Measurements from ENCODE around the gene YIF1A. TPM values are rescaled to one million over a fixed set of nuclear protein-coding genes. Genes with fewer than 3 reads are reported as not detected.
"Not testable (repeated sequence)": the region's sequence is repeated elsewhere in the genome, so short reads cannot be mapped to it uniquely, and the experiment has no call there.

YIF1A gene
- total RNA-seq, 1 donor from 2014 or later: 74.0 TPM

DNA sequence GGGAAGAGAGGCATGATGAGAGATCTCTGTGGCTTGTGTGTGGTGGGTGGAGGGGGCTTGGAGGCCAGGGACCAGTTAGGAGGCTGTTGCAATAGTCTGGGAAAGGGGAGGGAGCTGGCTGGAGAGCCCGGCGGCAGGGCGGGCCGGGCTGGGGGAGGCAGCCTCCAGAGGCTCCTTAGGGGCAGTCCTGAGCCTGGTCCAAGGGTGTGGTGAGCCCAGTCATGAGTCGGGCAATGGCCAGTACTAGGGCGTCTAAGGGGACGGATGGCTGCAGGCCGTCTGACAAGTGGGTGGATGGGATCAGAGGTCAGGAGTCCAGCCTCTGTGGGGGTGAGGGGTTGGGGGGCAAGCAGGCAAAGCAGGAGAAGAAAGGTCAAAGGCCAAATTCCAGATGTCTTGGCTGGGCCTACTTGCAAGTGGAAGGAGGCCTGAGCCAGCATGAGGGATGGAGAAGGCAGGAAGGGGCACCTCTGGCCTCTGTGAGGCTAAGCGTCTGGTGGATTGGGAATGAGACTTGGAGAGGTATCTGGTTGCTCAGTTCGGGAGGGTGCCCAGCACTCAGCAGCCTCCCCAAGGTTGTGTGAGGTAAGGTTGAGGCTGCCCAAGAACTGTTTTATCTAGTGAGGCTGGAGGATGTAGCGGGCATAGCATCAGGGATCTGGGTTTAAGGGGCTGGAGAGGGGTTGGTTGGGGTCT is 33.9 kb upstream of the YIF1A start:
- no peaks in the 10 kb centered on the region for H3K27me3 Mint-ChIP-seq (ENCODE audit: low read depth)
- peaks cover 6% of the 10 kb centered on the region for H3K9me3 Mint-ChIP-seq
- TF ChIP-seq, protein P1, sequence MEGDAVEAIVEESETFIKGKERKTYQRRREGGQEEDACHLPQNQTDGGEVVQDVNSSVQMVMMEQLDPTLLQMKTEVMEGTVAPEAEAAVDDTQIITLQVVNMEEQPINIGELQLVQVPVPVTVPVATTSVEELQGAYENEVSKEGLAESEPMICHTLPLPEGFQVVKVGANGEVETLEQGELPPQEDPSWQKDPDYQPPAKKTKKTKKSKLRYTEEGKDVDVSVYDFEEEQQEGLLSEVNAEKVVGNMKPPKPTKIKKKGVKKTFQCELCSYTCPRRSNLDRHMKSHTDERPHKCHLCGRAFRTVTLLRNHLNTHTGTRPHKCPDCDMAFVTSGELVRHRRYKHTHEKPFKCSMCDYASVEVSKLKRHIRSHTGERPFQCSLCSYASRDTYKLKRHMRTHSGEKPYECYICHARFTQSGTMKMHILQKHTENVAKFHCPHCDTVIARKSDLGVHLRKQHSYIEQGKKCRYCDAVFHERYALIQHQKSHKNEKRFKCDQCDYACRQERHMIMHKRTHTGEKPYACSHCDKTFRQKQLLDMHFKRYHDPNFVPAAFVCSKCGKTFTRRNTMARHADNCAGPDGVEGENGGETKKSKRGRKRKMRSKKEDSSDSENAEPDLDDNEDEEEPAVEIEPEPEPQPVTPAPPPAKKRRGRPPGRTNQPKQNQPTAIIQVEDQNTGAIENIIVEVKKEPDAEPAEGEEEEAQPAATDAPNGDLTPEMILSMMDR (IDR thresholded peaks at IDR 0.05; ENCODE audit: unreplicated experiment): no peak
- H3K4me3 Mint-ChIP-seq: no peak overlapping the region
- H3K27ac Mint-ChIP-seq: no peak overlapping the region
- no peak for DNase-seq (ENCODE audit: low spot score in 2 of 2, unreplicated experiment in 2 of 2)
- peaks cover 47% of the 10 kb centered on the region for H3K4me1 Mint-ChIP-seq
- no peaks in the 10 kb centered on the region for H3K36me3 Mint-ChIP-seq

DNA sequence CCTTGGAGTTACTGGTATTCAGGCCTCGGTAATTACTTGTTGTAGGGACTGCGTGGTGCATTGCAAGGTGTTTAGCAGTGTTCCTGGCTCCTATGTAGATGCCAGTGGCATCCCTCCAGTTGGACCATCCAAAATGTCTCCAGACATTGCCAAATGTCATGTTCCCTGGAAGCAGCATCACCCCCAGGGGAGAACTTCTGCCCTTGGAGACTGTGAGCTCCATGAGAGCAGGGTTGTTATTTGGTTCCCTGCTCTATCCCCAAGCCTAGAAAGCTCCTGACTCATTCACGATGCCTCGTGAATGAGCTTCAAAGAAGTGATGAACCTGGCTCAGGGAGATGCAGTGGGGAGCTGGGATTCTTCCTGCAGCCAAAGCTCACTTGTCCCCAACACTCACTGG is 32.7 kb upstream of the YIF1A start:
- TF ChIP-seq, protein P1 (IDR thresholded peaks at IDR 0.05; ENCODE audit: unreplicated experiment): no peak
- Mint-ChIP-seq H3K27ac (no peak overlapping the region), H3K4me3 (no peak overlapping the region), H3K9me3 (peaks cover 6% of the 10 kb centered on the region), H3K36me3 (no peaks in the 10 kb centered on the region), H3K4me1 (peaks cover 44% of the 10 kb centered on the region), H3K27me3 (ENCODE audit: low read depth) (no peaks in the 10 kb centered on the region)
- DNase-seq (ENCODE audit: low spot score in 2 of 2, unreplicated experiment in 2 of 2): no peak

- H3K9me3 Mint-ChIP-seq; H3K4me3 Mint-ChIP-seq; H3K36me3 Mint-ChIP-seq; H3K27me3 Mint-ChIP-seq (ENCODE audit: low read depth); H3K27ac Mint-ChIP-seq; DNase-seq (ENCODE audit: low spot score in 2 of 2, unreplicated experiment in 2 of 2): not testable (repeated sequence)
- peaks cover 44% of the 10 kb centered on the region for H3K4me1 Mint-ChIP-seq
Measured at GRCh38 chr11:66320748-66321147, 31.8 kb upstream of the YIF1A start.

DNA sequence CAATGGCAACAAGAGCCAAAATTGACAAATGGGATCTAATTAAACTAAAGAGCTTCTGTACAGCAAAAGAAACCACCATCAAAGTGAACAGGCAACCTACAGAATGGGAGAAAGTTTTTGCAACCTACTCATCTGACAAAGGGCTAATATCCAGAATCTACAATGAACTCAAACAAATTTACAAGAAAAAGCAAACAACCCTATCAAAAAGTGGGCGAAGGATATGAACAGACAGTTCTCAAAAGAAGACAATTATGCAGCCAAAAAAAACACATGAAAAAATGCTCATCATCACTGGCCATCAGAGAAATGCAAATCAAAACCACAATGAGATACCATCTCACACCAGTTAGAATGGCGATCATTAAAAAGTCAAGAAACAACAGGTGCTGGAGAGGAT is 31.3 kb upstream of the YIF1A start:
- H3K36me3 Mint-ChIP-seq; H3K4me3 Mint-ChIP-seq; H3K9me3 Mint-ChIP-seq; H3K27ac Mint-ChIP-seq; H3K27me3 Mint-ChIP-seq (ENCODE audit: low read depth); DNase-seq (ENCODE audit: low spot score in 2 of 2, unreplicated experiment in 2 of 2): not testable (repeated sequence)
- H3K4me1 Mint-ChIP-seq: peaks cover 44% of the 10 kb centered on the region

- H3K27me3 Mint-ChIP-seq (ENCODE audit: low read depth): no peaks in the 10 kb centered on the region
- H3K27ac Mint-ChIP-seq: peak overlapping the region; percentile 97
- TF ChIP-seq, protein P1 (IDR thresholded peaks at IDR 0.05; ENCODE audit: unreplicated experiment): no peak
- peaks cover 45% of the 10 kb centered on the region for H3K4me1 Mint-ChIP-seq
- H3K4me3 Mint-ChIP-seq: no peak overlapping the region
- no peak for DNase-seq (ENCODE audit: low spot score in 2 of 2, unreplicated experiment in 2 of 2)
- no peaks in the 10 kb centered on the region for H3K36me3 Mint-ChIP-seq
- H3K9me3 Mint-ChIP-seq: peaks cover 6% of the 10 kb centered on the region
Measured at GRCh38 chr11:66318600-66318970, 29.6 kb upstream of the YIF1A start.

- H3K27me3 Mint-ChIP-seq (ENCODE audit: low read depth): no peaks in the 10 kb centered on the region
- H3K36me3 Mint-ChIP-seq: no peaks in the 10 kb centered on the region
- peak overlapping the region; percentile 60 for H3K4me3 Mint-ChIP-seq
- TF ChIP-seq, protein P1 (IDR thresholded peaks at IDR 0.05; ENCODE audit: unreplicated experiment): no peak
- peaks cover 6% of the 10 kb centered on the region for H3K9me3 Mint-ChIP-seq
- DNase-seq (ENCODE audit: low spot score in 2 of 2, unreplicated experiment in 2 of 2): no peak
- H3K4me1 Mint-ChIP-seq: peaks cover 46% of the 10 kb centered on the region
- peak overlapping the region; percentile 97 for H3K27ac Mint-ChIP-seq
Measured at GRCh38 chr11:66317723-66318599, 29.0 kb upstream of the YIF1A start.
